ENCODE measurements around the gene IMMP2L.
"Not testable (repeated sequence)": the region's sequence is repeated elsewhere in the genome, so short reads cannot be mapped to it uniquely, and the experiment has no call there.

IMMP2L gene

GRCh38 chr7:111075498-111075897 lies 486.8 kb downstream of the IMMP2L start:
- H3K4me3 ChIP-seq (ENCODE audit: low read depth, low read length) = no peak overlapping the region
- no peaks in the 10 kb centered on the region for H3K27me3 ChIP-seq (ENCODE audit: control insufficient read depth, insufficient read depth, low read length)
- H3K9me3 ChIP-seq (ENCODE audit: control insufficient read depth, insufficient read depth, low read depth, low read length) = no peaks in the 10 kb centered on the region
- peaks cover 27% of the 10 kb centered on the region for H3K4me1 ChIP-seq (ENCODE audit: control insufficient read depth, insufficient read depth, low read length)
- no peaks in the 10 kb centered on the region for H3K36me3 ChIP-seq (ENCODE audit: control insufficient read depth, insufficient read depth, low read length)
- no peak overlapping the region for H3K27ac ChIP-seq (ENCODE audit: low read depth, low read length)
- no peak overlapping the region for H3K9ac ChIP-seq (ENCODE audit: low read length)

- Histone ChIP-seq H3K4me3 (ENCODE audit: low read depth, low read length) (no peak overlapping the region), H3K4me1 (ENCODE audit: control insufficient read depth, insufficient read depth, low read length) (peaks cover 27% of the 10 kb centered on the region), H3K27me3 (ENCODE audit: control insufficient read depth, insufficient read depth, low read length) (no peaks in the 10 kb centered on the region), H3K36me3 (ENCODE audit: control insufficient read depth, insufficient read depth, low read length) (no peaks in the 10 kb centered on the region), H3K27ac (ENCODE audit: low read depth, low read length) (no peak overlapping the region), H3K9me3 (ENCODE audit: control insufficient read depth, insufficient read depth, low read depth, low read length) (no peaks in the 10 kb centered on the region), H3K9ac (ENCODE audit: low read length) (no peak overlapping the region)
Measured at GRCh38 chr7:111074748-111075146, 487.5 kb downstream of the IMMP2L start.

GRCh38 chr7:111074071-111074747 lies 488.1 kb downstream of the IMMP2L start:
- Histone ChIP-seq H3K27ac (ENCODE audit: low read depth, low read length) (no peak overlapping the region), H3K9ac (ENCODE audit: low read length) (no peak overlapping the region), H3K27me3 (ENCODE audit: control insufficient read depth, insufficient read depth, low read length) (no peaks in the 10 kb centered on the region), H3K36me3 (ENCODE audit: control insufficient read depth, insufficient read depth, low read length) (no peaks in the 10 kb centered on the region), H3K4me1 (ENCODE audit: control insufficient read depth, insufficient read depth, low read length) (peaks cover 27% of the 10 kb centered on the region), H3K9me3 (ENCODE audit: control insufficient read depth, insufficient read depth, low read depth, low read length) (no peaks in the 10 kb centered on the region), H3K4me3 (ENCODE audit: low read depth, low read length) (no peak overlapping the region)

- not testable (repeated sequence) for H3K36me3 ChIP-seq (ENCODE audit: control insufficient read depth, insufficient read depth, low read length); H3K9me3 ChIP-seq (ENCODE audit: control insufficient read depth, insufficient read depth, low read depth, low read length); H3K4me3 ChIP-seq (ENCODE audit: low read depth, low read length); H3K27ac ChIP-seq (ENCODE audit: low read depth, low read length); H3K27me3 ChIP-seq (ENCODE audit: control insufficient read depth, insufficient read depth, low read length); H3K9ac ChIP-seq (ENCODE audit: low read length)
- peaks cover 27% of the 10 kb centered on the region for H3K4me1 ChIP-seq (ENCODE audit: control insufficient read depth, insufficient read depth, low read length)
Measured at GRCh38 chr7:111072658-111073057, 489.6 kb downstream of the IMMP2L start.

- H3K36me3 ChIP-seq (ENCODE audit: control insufficient read depth, insufficient read depth, low read length) = no peaks in the 10 kb centered on the region
- no peaks in the 10 kb centered on the region for H3K27me3 ChIP-seq (ENCODE audit: control insufficient read depth, insufficient read depth, low read length)
- H3K27ac ChIP-seq (ENCODE audit: low read depth, low read length) = no peak overlapping the region
- H3K4me3 ChIP-seq (ENCODE audit: low read depth, low read length) = no peak overlapping the region
- H3K9me3 ChIP-seq (ENCODE audit: control insufficient read depth, insufficient read depth, low read depth, low read length) = no peaks in the 10 kb centered on the region
- H3K9ac ChIP-seq (ENCODE audit: low read length) = no peak overlapping the region
- H3K4me1 ChIP-seq (ENCODE audit: control insufficient read depth, insufficient read depth, low read length) = peaks cover 20% of the 10 kb centered on the region
Measured at GRCh38 chr7:111071556-111071955, 490.7 kb downstream of the IMMP2L start.

- no peaks in the 10 kb centered on the region for H3K27me3 ChIP-seq (ENCODE audit: control insufficient read depth, insufficient read depth, low read length)
- peaks cover 20% of the 10 kb centered on the region for H3K9me3 ChIP-seq (ENCODE audit: control insufficient read depth, insufficient read depth, low read depth, low read length)
Measured at GRCh38 chr7:111068618-111069017, 493.7 kb downstream of the IMMP2L start.

GRCh38 chr7:111067682-111068081 lies 494.6 kb downstream of the IMMP2L start:
- Histone ChIP-seq H3K36me3 (ENCODE audit: control insufficient read depth, insufficient read depth, low read length) (no peaks in the 10 kb centered on the region), H3K27me3 (ENCODE audit: control insufficient read depth, insufficient read depth, low read length) (no peaks in the 10 kb centered on the region), H3K4me3 (ENCODE audit: low read depth, low read length) (no peak overlapping the region), H3K9ac (ENCODE audit: low read length) (no peak overlapping the region), H3K9me3 (ENCODE audit: control insufficient read depth, insufficient read depth, low read depth, low read length) (peaks cover 30% of the 10 kb centered on the region), H3K27ac (ENCODE audit: low read depth, low read length) (no peak overlapping the region), H3K4me1 (ENCODE audit: control insufficient read depth, insufficient read depth, low read length) (0 out of 2 replicates have a peak, but pooled peaks cover 8% of the 10 kb centered on the region)

More at GRCh38 chr7:111068618-111069017, 493.7 kb downstream of the IMMP2L start:
- Histone ChIP-seq H3K36me3 (ENCODE audit: control insufficient read depth, insufficient read depth, low read length) (no peaks in the 10 kb centered on the region), H3K4me3 (ENCODE audit: low read depth, low read length) (no peak overlapping the region), H3K4me1 (ENCODE audit: control insufficient read depth, insufficient read depth, low read length) (0 out of 2 replicates have a peak, but pooled peaks cover 9% of the 10 kb centered on the region), H3K27ac (ENCODE audit: low read depth, low read length) (no peak overlapping the region), H3K9ac (ENCODE audit: low read length) (no peak overlapping the region)

- Histone ChIP-seq H3K4me3 (ENCODE audit: low read depth, low read length) (no peak overlapping the region), H3K4me1 (ENCODE audit: control insufficient read depth, insufficient read depth, low read length) (0 out of 2 replicates have a peak, but pooled peaks cover 4% of the 10 kb centered on the region), H3K27ac (ENCODE audit: low read depth, low read length) (no peak overlapping the region), H3K9me3 (ENCODE audit: control insufficient read depth, insufficient read depth, low read depth, low read length) (peaks cover 34% of the 10 kb centered on the region), H3K9ac (ENCODE audit: low read length) (no peak overlapping the region), H3K27me3 (ENCODE audit: control insufficient read depth, insufficient read depth, low read length) (no peaks in the 10 kb centered on the region), H3K36me3 (ENCODE audit: control insufficient read depth, insufficient read depth, low read length) (no peaks in the 10 kb centered on the region)
Measured at GRCh38 chr7:111067251-111067650, 495.0 kb downstream of the IMMP2L start.

GRCh38 chr7:111063166-111063565 lies 499.1 kb downstream of the IMMP2L start:
- H3K9ac ChIP-seq (ENCODE audit: low read length) = no peak overlapping the region
- no peaks in the 10 kb centered on the region for H3K27me3 ChIP-seq (ENCODE audit: control insufficient read depth, insufficient read depth, low read length)
- H3K36me3 ChIP-seq (ENCODE audit: control insufficient read depth, insufficient read depth, low read length) = no peaks in the 10 kb centered on the region
- H3K9me3 ChIP-seq (ENCODE audit: control insufficient read depth, insufficient read depth, low read depth, low read length) = peaks cover 42% of the 10 kb centered on the region
- H3K4me3 ChIP-seq (ENCODE audit: low read depth, low read length) = no peak overlapping the region
- H3K4me1 ChIP-seq (ENCODE audit: control insufficient read depth, insufficient read depth, low read length) = no peaks in the 10 kb centered on the region
- no peak overlapping the region for H3K27ac ChIP-seq (ENCODE audit: low read depth, low read length)

GRCh38 chr7:111059833-111060232 lies 502.5 kb downstream of the IMMP2L start:
- Histone ChIP-seq H3K27ac (ENCODE audit: low read depth, low read length) (no peak overlapping the region), H3K4me1 (ENCODE audit: control insufficient read depth, insufficient read depth, low read length) (no peaks in the 10 kb centered on the region), H3K9me3 (ENCODE audit: control insufficient read depth, insufficient read depth, low read depth, low read length) (peaks cover 34% of the 10 kb centered on the region), H3K27me3 (ENCODE audit: control insufficient read depth, insufficient read depth, low read length) (no peaks in the 10 kb centered on the region), H3K9ac (ENCODE audit: low read length) (no peak overlapping the region), H3K4me3 (ENCODE audit: low read depth, low read length) (no peak overlapping the region), H3K36me3 (ENCODE audit: control insufficient read depth, insufficient read depth, low read length) (no peaks in the 10 kb centered on the region)

- peaks cover 12% of the 10 kb centered on the region; the same call in 1 of the 2 replicates for H3K4me1 ChIP-seq (ENCODE audit: control insufficient read depth, insufficient read depth, low read length)
- no peaks in the 10 kb centered on the region for H3K27me3 ChIP-seq (ENCODE audit: control insufficient read depth, insufficient read depth, low read length)
Measured at GRCh38 chr7:111057066-111057465, 505.2 kb downstream of the IMMP2L start.

More at GRCh38 chr7:111057066-111057465, 505.2 kb downstream of the IMMP2L start:
- Histone ChIP-seq H3K27ac (ENCODE audit: low read depth, low read length) (no peak overlapping the region), H3K4me3 (ENCODE audit: low read depth, low read length) (no peak overlapping the region), H3K36me3 (ENCODE audit: control insufficient read depth, insufficient read depth, low read length) (no peaks in the 10 kb centered on the region), H3K9ac (ENCODE audit: low read length) (no peak overlapping the region), H3K9me3 (ENCODE audit: control insufficient read depth, insufficient read depth, low read depth, low read length) (peaks cover 6% of the 10 kb centered on the region)

Measured in HUES6 (cell line).